GM18909 (cell line): ENCODE measurements around the gene CGNL1.
A peak's percentile ranks its signal among the peaks of the same experiment; 100 is the strongest.

Experiments used
- ATAC-seq: cut with Tn5 transposase; IDR thresholded peaks from one replicate; pipeline ENCODE4 v1.9.1; 2021; ENCODE audit warnings: mild to moderate bottlenecking; ENCODE audit not compliant: unreplicated experiment, poor library complexity

The CGNL1 gene

DNA sequence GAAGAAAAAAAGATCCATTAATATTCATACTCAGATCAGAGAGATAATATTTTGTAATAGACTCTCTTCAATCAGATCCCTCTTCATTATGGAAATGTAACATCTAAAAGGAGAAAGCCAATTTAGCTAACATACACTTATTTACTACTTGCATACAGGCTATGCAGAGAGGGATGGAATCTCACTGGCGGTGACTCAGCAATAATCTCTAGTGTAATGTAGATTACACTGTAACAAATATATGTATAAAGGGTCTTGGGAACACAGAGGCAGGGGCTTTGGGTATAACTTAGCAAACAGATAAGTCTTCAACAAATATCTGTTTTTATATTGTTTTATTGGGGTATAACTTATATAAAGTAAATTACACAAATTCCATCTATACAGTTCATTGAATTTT is 69.6 kb downstream of the CGNL1 start:
- no peak for ATAC-seq

DNA sequence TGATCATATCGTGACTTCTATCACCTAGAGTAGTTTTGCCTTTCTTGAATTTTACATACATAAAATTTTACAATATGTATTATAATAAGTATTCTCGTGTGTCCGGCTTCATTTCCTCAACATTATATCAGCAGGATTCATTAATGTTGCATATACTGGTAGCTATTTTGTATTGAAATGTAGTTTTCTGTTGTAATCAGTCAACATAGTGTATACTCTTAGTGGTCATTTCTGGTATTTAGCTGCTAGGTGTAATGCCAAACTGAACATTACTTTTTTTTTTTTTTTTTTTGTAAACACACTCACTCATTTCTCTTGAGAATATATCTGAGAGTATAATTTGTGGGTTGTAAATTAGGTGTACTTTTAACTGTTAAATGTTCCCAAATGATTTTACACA is 70.1 kb downstream of the CGNL1 start:
- no peak for ATAC-seq

DNA sequence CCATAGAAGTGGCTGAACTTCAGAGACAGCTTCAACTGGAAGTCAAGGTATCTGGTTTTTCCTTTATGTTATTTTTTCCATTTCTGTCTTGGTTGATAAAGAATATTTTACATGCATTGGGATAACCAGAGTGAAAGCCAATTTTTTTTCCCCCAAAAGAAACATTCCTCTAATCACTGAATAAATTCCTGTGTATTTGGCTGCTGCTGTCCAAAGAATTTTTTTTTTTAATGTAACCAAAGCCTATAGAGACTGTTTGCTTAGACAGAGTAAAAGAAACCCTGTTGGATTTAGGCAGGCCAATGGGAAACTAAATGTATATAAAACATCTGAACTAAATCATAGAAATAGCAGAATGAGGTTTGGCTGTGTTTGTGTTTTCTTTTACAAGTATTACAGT is 75.2 kb downstream of the CGNL1 start:
- ATAC-seq: no peak

DNA sequence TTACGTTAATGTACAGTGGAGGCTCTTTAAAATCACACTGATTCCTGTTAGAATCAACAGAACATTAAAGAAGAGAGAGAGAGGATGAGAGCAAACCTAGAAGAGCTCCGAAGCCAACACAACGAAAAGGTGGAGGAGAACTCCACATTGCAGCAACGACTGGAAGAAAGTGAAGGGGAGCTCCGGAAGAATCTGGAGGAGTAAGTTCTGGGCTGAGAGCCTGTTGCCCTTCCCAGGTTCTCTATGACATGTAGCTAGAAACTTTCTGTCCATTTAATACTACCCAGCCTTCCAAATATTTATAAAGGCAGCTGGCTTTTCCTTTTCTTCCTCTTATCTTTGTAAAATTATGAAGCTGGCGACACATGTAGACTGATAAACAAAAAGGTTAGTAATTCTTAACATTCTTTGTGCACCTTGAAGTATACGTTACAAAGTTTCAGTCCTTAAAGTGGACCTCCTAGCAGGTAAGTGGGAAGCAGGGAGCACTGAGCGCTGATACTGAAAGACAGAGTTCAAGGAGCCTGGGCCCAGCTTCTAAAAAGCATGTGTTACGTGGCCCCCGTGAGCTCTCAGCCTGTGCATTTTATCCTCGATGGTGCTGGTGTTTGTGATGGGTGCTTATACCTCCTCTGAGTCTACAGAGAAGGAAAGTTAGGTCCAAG is 75.9 kb downstream of the CGNL1 start:
- no peak for ATAC-seq

DNA sequence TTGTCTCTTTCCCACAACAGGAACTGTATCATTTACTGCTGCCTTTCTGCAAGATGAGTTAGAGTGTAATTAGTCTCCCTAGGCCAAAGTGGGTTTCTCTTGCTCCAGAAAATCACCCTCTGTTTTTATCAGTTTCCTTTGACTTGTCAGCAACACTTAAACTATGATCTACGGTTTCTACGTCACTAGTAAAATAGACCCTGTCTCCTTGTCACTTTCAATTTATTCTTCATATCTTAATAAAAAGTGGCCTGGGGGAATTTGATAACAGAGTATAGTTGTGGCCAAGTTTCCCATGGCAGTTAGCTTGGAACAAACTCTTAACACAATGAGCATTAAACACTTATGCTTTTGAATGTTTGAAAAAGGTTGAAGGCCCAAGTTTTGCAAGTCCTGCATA is 79.6 kb downstream of the CGNL1 start:
- ATAC-seq: no peak

DNA sequence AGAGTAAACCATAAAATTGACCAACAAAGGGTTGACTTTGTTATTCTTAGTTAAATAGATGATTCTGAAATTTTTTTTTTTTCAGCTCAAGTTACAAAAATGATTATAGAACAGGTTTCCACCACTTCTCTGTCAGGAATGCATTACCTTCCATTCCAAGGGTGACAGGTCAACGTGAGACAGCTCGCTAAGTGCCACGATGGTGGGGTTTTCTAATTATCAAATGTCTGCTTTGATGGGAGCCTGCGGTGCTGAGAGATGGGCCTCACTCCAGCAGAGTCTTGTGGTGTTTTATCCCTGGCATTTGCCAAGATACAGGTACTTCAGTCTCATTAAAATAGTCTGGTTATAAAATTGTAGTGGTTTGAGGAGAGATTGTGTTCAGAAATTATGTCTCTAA is 80.3 kb downstream of the CGNL1 start:
- ATAC-seq: no peak

DNA sequence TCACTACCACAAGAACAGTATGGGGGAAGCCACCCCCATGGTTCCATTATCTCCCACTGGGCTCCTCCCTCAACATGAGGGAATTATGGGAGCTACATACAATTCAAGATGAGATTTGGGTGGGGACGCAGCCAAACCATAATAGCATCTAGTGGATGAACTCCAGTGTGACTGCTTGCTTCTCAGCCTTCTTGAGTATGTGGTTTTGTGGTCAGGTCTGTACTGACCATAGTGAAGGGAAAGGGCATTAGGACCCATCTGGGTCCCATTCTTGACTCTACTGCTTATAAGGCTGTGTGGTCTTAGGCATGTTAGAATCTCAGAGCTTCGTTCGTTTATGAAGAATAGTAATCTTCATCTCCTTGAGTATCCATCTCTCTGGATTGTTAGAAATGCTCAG is 81.4 kb downstream of the CGNL1 start:
- ATAC-seq: no peak

DNA sequence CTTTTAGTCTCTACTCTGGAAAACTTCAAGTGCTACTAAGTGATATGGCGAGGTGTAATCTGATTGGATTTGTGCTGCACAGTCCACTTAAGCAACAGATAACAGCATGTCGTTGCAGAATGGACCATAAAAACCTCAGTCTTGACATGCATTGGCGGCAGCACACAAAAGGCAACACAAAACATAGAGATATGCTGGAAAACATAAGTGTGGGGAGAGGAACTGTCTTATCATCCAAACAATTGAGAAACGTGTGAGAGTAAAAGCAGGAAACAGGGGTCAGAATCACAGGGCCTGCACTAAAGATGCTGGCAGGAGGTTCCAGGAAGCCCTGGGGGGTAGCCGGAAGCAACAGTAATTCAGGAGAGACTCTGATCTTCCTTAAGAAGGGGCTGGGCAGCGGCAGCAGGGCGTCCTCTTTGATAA is 82.1 kb downstream of the CGNL1 start:
- ATAC-seq: no peak

DNA sequence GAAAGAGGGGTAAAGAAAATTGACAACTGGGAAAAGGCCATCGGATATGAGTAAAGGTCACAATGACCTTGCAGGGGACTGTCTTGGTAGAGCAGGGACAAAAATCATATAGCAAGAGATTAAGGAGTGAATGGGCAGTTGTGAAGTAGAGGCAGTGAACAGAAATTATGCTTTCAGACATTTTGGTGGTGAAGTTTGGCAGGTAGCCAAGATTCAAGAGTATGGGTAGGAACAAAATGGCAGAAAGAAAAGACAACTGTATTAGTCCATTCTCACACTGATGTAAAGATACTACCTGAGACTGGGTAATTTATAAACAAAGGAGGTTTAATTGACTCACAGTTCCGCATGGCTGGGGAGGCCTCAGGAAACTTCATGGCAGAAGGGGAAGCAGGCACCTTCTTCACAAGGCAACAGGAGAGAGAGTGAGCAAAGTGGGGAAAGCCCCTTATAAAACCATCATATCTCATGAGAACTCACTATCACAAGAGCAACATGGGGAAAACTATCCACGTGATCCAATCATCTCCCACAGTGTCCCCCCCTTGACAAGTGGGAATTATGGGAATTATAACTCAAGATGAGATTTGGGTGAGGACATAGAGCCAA is 84.0 kb downstream of the CGNL1 start:
- ATAC-seq: no peak

DNA sequence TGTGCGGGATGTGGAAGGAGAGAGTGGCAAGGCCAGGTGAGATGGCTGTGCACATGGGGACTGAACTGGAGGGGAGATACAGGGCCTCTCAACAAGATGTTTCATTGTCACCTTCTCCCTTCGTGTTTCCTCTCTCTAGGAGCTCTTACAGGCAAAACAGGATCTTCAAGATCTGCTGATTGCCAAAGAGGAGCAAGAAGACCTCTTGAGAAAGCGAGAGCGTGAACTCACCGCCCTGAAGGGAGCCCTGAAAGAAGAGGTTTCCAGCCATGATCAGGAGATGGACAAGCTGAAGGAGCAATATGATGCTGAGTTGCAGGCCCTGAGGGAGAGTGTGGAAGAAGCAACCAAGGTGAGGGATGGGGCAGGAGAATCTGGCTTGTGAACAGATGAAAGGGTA is 85.2 kb downstream of the CGNL1 start:
- ATAC-seq: no peak

DNA sequence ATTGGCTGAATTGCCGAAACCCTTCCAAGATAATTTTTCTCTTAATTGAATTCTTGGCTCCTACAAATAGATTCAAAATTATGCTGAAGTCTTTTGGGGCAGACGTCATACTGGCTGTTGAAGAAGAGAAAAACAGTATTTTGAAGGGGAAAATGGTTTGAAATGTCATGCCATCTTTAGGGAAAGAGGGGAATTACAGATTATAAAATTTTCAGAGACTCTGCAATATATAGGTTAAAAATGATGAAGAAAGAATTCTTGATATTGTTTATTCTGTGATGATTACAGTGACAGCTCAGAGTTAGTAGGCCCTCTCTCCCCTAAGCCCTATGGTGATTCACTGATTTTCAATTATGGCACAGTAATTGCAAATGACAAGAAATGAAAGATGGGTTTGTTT is 86.1 kb downstream of the CGNL1 start:
- no peak for ATAC-seq

DNA sequence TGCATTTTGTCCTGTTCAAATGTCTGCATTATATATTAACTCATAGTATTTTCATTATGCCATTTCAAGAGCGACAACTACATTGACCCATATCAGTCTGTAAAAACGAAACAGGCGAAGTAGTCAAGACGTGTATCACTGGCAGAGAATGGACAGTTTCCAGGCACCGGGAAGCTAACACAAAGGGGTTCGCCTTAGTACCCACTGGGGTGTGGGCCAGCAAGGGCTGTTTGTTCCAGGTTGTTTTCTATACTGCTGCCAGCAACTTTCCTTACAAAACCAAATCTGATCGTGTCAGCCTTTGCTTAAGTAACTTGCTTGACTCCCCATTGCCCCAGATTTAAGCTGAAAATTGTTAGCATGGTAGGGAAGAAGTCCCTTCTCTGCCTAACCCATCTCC is 87.1 kb downstream of the CGNL1 start:
- no peak for ATAC-seq

DNA sequence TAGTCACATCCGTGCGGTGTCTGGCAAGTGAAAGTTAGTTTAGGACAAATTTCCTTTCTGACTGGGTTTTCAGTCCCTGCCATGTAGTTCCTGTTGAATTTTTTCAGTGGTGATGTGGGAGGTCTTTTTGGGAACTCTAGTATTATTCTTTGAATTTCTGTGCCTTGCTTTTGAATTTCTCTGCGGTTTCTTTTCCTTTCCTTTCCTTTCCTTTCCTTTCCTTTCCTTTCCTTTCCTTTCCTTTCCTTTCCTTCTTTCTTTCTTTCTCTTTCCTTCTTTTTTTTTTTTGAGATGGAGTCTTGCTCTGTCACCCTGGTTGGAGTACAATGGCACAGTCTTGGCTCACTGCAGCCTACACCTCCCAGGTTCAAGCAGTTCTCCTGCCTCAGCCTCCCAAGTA is 88.2 kb downstream of the CGNL1 start:
- no peak for ATAC-seq

DNA sequence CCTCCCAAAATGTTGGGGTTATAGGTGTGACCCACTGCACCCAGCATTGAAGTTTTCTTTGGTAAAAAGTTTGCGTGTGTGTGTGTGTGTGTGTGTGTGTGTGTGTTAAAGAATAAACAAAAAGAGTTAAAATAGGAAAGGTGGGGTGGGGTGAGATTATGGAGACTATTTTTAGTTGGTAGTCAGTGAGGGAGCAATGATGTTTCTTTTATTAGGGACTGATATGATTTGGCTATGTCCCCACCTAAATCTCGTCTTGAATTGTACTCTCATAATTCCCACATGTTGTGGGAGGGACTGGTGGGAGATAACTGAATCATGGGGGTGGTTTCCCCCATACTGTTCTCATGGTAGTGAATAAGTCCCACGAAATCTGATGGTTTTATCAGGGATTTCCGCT is 92.2 kb downstream of the CGNL1 start:
- no peak for ATAC-seq

DNA sequence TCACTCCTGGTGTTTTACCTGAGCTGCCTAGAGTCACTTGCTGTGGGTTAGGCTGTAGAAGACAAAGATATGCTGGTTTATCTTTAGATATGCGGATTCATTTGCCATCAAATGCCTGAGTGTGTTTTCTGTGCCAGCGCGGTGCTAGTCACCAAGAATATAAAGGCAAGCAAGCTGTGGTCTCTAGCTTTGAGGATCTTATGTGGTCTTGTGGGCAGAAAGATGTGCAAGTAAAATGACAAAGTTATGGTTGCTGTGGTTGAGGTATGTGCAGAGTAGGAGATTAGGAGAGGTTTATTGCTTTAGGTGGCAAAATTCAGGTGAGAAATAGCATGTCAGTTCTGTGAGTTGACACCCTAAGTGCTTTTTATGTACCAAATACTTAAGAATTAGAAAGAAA is 94.2 kb downstream of the CGNL1 start:
- ATAC-seq: no peak

DNA sequence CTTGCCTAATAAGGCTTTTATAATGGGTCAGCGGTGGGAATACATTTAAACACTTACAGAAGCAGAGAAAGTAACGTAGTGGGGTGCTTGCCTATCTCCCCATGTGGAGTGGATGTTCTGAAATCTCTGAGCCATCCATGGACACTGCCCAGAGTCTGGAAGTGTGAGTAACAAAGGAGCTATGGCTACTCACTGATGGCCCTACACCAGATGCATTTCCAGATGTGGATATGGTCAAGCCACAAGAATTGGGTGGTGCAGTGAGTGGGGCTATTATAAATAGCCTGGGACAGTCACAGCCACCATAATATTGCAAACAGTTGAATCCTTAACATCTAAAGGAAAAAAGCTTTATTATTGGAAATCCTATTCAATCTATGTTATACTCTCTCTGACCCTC is 96.6 kb downstream of the CGNL1 start:
- ATAC-seq: no peak

DNA sequence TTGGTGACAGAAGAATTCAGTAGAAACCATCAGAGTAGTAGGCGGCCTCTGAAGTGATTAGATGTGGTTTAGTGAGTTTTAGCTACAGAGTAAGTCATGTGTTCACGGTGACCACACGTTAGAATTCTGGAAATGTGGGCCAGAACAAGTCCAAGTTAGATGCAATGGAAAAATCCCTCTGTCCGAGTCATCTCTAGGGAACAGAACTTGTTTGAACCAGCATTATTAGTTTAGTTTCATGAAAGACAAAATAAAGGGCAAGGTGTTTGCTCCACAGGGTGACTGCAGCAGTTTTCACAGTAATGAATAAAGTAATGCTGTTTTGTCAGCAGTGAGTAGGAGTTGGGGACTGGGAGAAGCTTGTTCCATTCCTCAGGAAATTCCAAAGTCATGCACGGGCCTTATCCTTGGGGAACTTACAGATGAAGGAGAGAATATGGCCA is 100.2 kb downstream of the CGNL1 start:
- no peak for ATAC-seq

DNA sequence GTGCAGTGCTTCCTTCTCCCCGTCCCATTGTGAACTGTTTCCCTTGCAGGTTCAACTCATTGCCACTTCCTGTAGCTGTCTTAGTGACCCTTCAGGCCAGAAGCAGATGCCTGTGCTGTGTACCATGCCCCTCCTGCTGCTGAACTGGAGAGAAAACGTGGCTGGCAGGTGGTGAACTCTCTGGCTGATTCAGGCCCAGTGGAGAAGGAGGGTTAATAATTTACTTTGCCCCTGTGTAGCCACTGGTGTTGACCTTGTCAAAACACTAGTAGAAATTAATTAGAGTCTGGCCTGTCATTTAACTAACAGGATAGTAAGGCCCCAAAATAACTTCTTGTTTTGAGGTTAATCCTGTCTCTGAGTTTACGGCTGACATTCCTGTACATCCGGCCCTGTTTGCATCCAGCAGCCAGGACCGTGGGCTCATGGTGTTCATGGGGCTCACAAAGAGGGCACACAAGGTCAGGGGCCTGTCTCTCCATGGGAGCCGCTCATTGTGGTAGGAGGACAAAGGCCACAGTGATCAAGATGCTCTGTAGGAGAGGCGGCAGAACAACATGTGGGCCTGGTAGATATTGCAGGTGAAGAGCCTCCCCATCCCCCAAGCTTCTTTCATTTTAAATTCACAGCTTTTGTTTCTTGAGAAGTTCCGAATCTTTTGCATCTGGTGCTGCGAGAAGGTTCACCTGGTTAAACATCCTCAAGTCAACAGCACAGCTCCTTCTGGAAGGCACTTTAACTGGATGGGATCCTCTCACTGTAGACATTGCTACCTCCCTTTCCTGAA is 101.6 kb downstream of the CGNL1 start:
- ATAC-seq: peak; percentile 86

DNA sequence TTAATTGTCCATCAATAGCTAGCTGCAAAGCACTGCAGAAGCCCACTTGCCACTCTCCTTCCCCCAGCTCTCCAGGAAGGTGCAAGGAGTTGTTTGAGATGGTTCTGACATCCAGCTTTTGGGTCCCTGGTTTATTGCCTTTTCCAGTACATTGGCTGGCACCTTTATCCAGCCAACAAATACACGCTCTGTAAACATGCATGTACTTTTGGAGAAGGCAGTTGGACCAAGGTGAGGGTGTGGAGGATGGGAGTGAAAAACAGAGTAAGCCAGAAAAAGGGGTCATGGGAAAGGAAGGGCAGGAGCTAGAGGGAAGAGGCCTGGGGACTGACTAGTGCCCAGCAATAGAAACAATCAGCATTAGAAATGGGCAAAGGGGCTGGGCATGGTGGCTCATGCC is 102.7 kb downstream of the CGNL1 start:
- no peak for ATAC-seq

DNA sequence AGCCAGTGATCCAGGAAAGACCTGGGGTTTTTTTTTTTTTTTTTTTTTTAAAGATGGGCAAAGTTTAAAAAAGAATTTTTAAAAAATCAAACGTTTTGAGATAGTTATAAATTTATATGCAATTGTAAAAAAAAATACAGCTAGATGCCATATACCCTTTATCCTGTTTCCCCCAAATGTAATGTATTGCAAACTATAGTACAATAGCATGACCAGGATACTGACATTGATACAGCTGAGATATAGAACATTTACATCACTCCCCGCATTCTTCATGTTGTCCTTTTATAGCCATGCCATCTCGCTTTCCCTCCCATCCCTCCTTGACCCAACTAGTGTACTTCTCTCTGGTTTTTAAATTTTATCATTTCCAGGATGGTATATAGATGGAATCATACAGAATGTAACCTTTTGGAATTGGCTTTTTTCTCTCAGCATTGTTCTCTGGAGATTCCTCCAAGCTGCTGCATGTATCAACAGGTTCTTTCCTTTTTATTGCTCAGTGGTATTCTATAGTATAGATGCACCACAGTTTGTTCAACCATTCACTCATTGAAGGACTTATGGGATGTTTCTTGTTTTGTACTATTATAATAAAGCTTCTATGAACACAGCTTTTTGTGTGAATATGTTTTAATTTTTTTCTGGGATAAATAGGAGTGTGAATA is 104.9 kb downstream of the CGNL1 start:
- no peak for ATAC-seq

DNA sequence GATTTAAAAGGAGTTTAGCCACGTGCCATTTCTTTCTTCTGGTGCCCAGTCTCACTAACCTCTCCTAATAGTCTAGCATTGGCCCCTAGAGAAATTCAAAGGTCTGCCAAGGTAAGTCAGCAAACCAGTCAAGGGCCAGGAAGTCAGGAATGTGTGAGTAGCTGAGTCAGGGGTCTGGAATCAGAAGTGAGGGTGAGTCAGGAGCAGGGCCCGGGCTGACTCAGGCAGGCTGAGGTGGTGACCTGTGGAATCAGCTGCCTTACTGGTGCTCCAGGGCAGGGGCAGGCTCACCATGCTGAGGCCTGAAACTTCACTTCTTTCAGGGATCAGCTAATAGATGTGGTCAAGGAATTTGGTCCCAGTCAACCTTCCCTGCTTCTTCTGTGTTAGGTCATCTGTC is 109.6 kb downstream of the CGNL1 start:
- no peak for ATAC-seq
